Measurements from ENCODE around the gene WWOX.

GRCh38 chr16:79112462-79112861, 1013.0 kb downstream of the WWOX start:
- no peak for TF ChIP-seq CTCF (IDR thresholded peaks at IDR 0.05; ENCODE audit: insufficient read depth, low read depth, low read length)
- TF ChIP-seq EZH2 (IDR thresholded peaks at IDR 0.05; ENCODE audit: insufficient read depth, low read length) = no peak
